ENCODE data around the gene CCDC187. TPM values are rescaled to one million over a fixed set of nuclear protein-coding genes. Genes with fewer than 3 reads are reported as not detected.
A peak's percentile ranks its signal among the peaks of the same experiment; 100 is the strongest.

The CCDC187 gene
- total and polyA plus RNA-seq, 4 donors: not detected

GRCh38 chr9:136313111-136314055 is 9.5 kb upstream of the CCDC187 start:
- H3K4me1 ChIP-seq (ENCODE audit: control insufficient read depth in 1 of 2, insufficient read depth in 2 of 2, low read length in 2 of 2): no peaks in the 10 kb centered on the region
- DNase-seq (no peak), ATAC-seq (ENCODE audit: low FRiP score) (no peak)
- 86 to 88% methylated on average over 18 of the region's 18 CpGs for WGBS, 2 donors
- no peaks in the 10 kb centered on the region for H3K36me3 ChIP-seq (ENCODE audit: control insufficient read depth in 1 of 2, insufficient read depth in 2 of 2, low read length in 1 of 2)
- no peak overlapping the region for H3K27ac ChIP-seq (ENCODE audit: low read depth in 1 of 2, low read length in 2 of 2)
- intact Hi-C loops (cut with DNase I): loop anchor here in 1 of 2 donors (5.0 kb wide), 1 partner anchor 49 kb away; the partner anchor contains the start of gene DNLZ
- no peaks in the 10 kb centered on the region for H3K27me3 ChIP-seq (ENCODE audit: control insufficient read depth in 1 of 2, insufficient read depth in 2 of 2, low read length in 1 of 2)
- H3K4me3 ChIP-seq (ENCODE audit: low read length in 2 of 2): no peak overlapping the region
- peaks cover 4% of the 10 kb centered on the region for H3K9me3 ChIP-seq (ENCODE audit: control insufficient read depth, low read length)

- intact Hi-C loops (cut with DNase I): loop anchor here in 1 of 2 donors (5.0 kb wide), 1 partner anchor 50 kb away; the partner anchor contains the start of gene DNLZ
- ATAC-seq (ENCODE audit: low FRiP score): peak; percentile 55
- 68 to 70% methylated on average over 11 to 12 of the region's 12 CpGs for WGBS, 2 donors
Observed at GRCh38 chr9:136312436-136312835, 8.5 kb upstream of the CCDC187 start.

GRCh38 chr9:136312009-136312375 is 8.1 kb upstream of the CCDC187 start:
- no peak for DNase-seq
- peaks cover 4% of the 10 kb centered on the region for H3K9me3 ChIP-seq (ENCODE audit: control insufficient read depth, low read length)
- H3K4me1 ChIP-seq (ENCODE audit: control insufficient read depth in 1 of 2, insufficient read depth in 2 of 2, low read length in 2 of 2): no peaks in the 10 kb centered on the region
- H3K27me3 ChIP-seq (ENCODE audit: control insufficient read depth in 1 of 2, insufficient read depth in 2 of 2, low read length in 1 of 2): no peaks in the 10 kb centered on the region
- no peak overlapping the region for H3K27ac ChIP-seq (ENCODE audit: low read depth in 1 of 2, low read length in 2 of 2)
- ATAC-seq (ENCODE audit: low FRiP score): no peak
- H3K36me3 ChIP-seq (ENCODE audit: control insufficient read depth in 1 of 2, insufficient read depth in 2 of 2, low read length in 1 of 2): no peaks in the 10 kb centered on the region
- WGBS, 2 donors: 70% methylated on average over 10 of the region's 10 CpGs
- intact Hi-C loops (cut with DNase I): loop anchor here in 1 of 2 donors (5.0 kb wide), 1 partner anchor 50 kb away; the partner anchor contains the start of gene DNLZ
- H3K4me3 ChIP-seq (ENCODE audit: low read length in 2 of 2): no peak overlapping the region

More at GRCh38 chr9:136312436-136312835, 8.5 kb upstream of the CCDC187 start:
- H3K36me3 ChIP-seq (ENCODE audit: control insufficient read depth in 1 of 2, insufficient read depth in 2 of 2, low read length in 1 of 2): no peaks in the 10 kb centered on the region
- peaks cover 4% of the 10 kb centered on the region for H3K9me3 ChIP-seq (ENCODE audit: control insufficient read depth, low read length)
- H3K4me1 ChIP-seq (ENCODE audit: control insufficient read depth in 1 of 2, insufficient read depth in 2 of 2, low read length in 2 of 2): no peaks in the 10 kb centered on the region
- H3K27me3 ChIP-seq (ENCODE audit: control insufficient read depth in 1 of 2, insufficient read depth in 2 of 2, low read length in 1 of 2): no peaks in the 10 kb centered on the region
- H3K4me3 ChIP-seq (ENCODE audit: low read length in 2 of 2): no peak overlapping the region
- H3K27ac ChIP-seq (ENCODE audit: low read depth in 1 of 2, low read length in 2 of 2): no peak overlapping the region
- DNase-seq: no peak

- Histone ChIP-seq H3K4me1 (ENCODE audit: control insufficient read depth in 1 of 2, insufficient read depth in 2 of 2, low read length in 2 of 2) (no peaks in the 10 kb centered on the region), H3K27ac (ENCODE audit: low read depth in 1 of 2, low read length in 2 of 2) (no peak overlapping the region), H3K27me3 (ENCODE audit: control insufficient read depth in 1 of 2, insufficient read depth in 2 of 2, low read length in 1 of 2) (no peaks in the 10 kb centered on the region), H3K36me3 (ENCODE audit: control insufficient read depth in 1 of 2, insufficient read depth in 2 of 2, low read length in 1 of 2) (no peaks in the 10 kb centered on the region), H3K4me3 (ENCODE audit: low read length in 2 of 2) (no peak overlapping the region), H3K9me3 (ENCODE audit: control insufficient read depth, low read length) (peaks cover 4% of the 10 kb centered on the region)
- DNase-seq (no peak), ATAC-seq (ENCODE audit: low FRiP score) (no peak)
- WGBS, 2 donors: 66 to 67% methylated on average over 19 to 23 of the region's 23 CpGs
- intact Hi-C loops (cut with DNase I): loop anchor here in 1 of 2 donors (5.0 kb wide), 1 partner anchor 51 kb away; the partner anchor contains the start of gene DNLZ
Observed at GRCh38 chr9:136311051-136312008, 7.4 kb upstream of the CCDC187 start.

DNA sequence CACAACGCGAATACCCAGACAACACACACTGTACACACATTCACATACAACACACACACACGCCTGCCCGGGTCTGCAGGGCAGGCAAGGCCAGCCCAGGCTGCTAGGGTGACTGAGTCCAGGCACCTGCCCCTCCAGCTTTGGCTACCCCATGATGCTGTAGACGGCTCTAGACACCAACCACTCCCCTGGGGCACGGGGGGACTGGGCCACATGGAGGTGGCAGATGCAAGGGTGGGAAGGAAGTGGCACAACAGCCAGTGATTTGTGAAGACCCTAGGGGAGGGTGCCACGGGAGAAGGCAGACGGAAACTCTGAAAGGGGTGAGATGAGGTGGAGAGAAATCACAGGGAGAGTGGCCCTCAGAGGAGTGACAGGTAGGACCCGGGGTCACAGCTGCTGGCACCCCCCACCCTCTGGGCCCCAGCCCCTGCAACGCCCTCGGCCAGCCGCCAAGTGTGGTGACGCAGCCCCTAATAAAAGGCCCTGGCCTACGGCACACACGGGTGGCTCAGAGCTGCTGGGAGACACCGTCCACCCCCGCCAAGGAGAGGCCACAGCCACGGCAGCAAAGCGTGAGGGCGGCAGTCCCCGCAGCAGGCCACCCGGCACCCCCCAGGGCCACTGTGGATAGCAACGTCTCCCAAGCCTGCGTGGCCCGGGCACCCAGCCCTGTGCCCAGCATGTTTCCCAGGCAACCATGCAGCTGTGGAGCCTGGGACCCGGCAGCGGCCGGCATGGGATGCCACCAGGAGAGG is 6.6 kb upstream of the CCDC187 start:
- 59 to 67% methylated on average over 26 to 28 of the region's 28 CpGs for WGBS, 2 donors
- H3K4me1 ChIP-seq (ENCODE audit: control insufficient read depth in 1 of 2, insufficient read depth in 2 of 2, low read length in 2 of 2): no peaks in the 10 kb centered on the region
- H3K27ac ChIP-seq (ENCODE audit: low read depth in 1 of 2, low read length in 2 of 2): no peak overlapping the region
- no peaks in the 10 kb centered on the region for H3K27me3 ChIP-seq (ENCODE audit: control insufficient read depth in 1 of 2, insufficient read depth in 2 of 2, low read length in 1 of 2)
- H3K9me3 ChIP-seq (ENCODE audit: control insufficient read depth, low read length): peaks cover 4% of the 10 kb centered on the region
- no peak overlapping the region for H3K4me3 ChIP-seq (ENCODE audit: low read length in 2 of 2)
- DNase-seq (no peak), ATAC-seq (ENCODE audit: low FRiP score) (no peak)
- intact Hi-C loops (cut with DNase I): loop anchor here in 1 of 2 donors (5.0 kb wide), 1 partner anchor 52 kb away; the partner anchor contains the start of gene DNLZ
- no peaks in the 10 kb centered on the region for H3K36me3 ChIP-seq (ENCODE audit: control insufficient read depth in 1 of 2, insufficient read depth in 2 of 2, low read length in 1 of 2)

DNA sequence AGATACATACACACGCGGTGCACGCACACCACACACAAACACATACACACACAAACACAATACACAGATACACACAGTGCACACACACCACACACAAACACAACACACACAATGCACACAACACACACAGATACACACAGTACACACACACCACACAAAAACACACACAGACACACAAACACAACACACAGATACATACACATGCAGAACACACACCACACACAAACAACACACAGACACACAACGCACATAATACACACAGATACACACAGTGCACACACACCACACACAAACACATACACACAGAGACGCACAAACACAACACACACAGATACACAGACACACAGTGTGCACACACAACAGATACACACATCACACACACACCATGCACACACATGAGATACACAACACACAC is 5.9 kb upstream of the CCDC187 start:
- no peaks in the 10 kb centered on the region for H3K27me3 ChIP-seq (ENCODE audit: control insufficient read depth in 1 of 2, insufficient read depth in 2 of 2, low read length in 1 of 2)
- intact Hi-C loops (cut with DNase I): loop anchor here in 1 of 2 donors (5.0 kb wide), 1 partner anchor 52 kb away; the partner anchor contains the start of gene DNLZ
- H3K9me3 ChIP-seq (ENCODE audit: control insufficient read depth, low read length): peaks cover under 1% of the 10 kb centered on the region
- 90 to 95% methylated on average over 5 of the region's 5 CpGs for whole genome bisulfite sequencing, 2 donors
- H3K27ac ChIP-seq (ENCODE audit: low read depth in 1 of 2, low read length in 2 of 2): no peak overlapping the region
- no peak overlapping the region for H3K4me3 ChIP-seq (ENCODE audit: low read length in 2 of 2)
- ATAC-seq (ENCODE audit: low FRiP score) (no peak), DNase-seq (no peak)
- no peaks in the 10 kb centered on the region for H3K36me3 ChIP-seq (ENCODE audit: control insufficient read depth in 1 of 2, insufficient read depth in 2 of 2, low read length in 1 of 2)
- no peaks in the 10 kb centered on the region for H3K4me1 ChIP-seq (ENCODE audit: control insufficient read depth in 1 of 2, insufficient read depth in 2 of 2, low read length in 2 of 2)

- no peaks in the 10 kb centered on the region for H3K4me1 ChIP-seq (ENCODE audit: control insufficient read depth in 1 of 2, insufficient read depth in 2 of 2, low read length in 2 of 2)
- intact Hi-C loops (cut with DNase I): no loop called here
- no peak for DNase-seq
- no peaks in the 10 kb centered on the region for H3K9me3 ChIP-seq (ENCODE audit: control insufficient read depth, low read length)
- no peak for ATAC-seq (ENCODE audit: low FRiP score)
- H3K36me3 ChIP-seq (ENCODE audit: control insufficient read depth in 1 of 2, insufficient read depth in 2 of 2, low read length in 1 of 2): no peaks in the 10 kb centered on the region
- H3K27me3 ChIP-seq (ENCODE audit: control insufficient read depth in 1 of 2, insufficient read depth in 2 of 2, low read length in 1 of 2): no peaks in the 10 kb centered on the region
- WGBS, 2 donors: 78 to 80% methylated on average over 19 to 22 of the region's 22 CpGs
- no peak overlapping the region for H3K4me3 ChIP-seq (ENCODE audit: low read length in 2 of 2)
- no peak overlapping the region for H3K27ac ChIP-seq (ENCODE audit: low read depth in 1 of 2, low read length in 2 of 2)
Observed at GRCh38 chr9:136309101-136309801, 5.4 kb upstream of the CCDC187 start.
